Cerebellar nuclear complex (tissue), 1 donor: Measurements from ENCODE around the gene RNF175.
"Not testable (repeated sequence)": the region's sequence is repeated elsewhere in the genome, so short reads cannot be mapped to it uniquely, and the experiment has no call there.

ENCODE experiments used
- DNase-seq, 2 experiments: peaks; one replicate each; lab custom pipeline; 2025; lab: John Stamatoyannopoulos, UW

RNF175 gene

GRCh38 chr4:153683763-153684181, 76.1 kb downstream of the RNF175 start:
- no peak for DNase-seq

GRCh38 chr4:153679486-153679885, 80.3 kb downstream of the RNF175 start:
- no peak for DNase-seq

DNA sequence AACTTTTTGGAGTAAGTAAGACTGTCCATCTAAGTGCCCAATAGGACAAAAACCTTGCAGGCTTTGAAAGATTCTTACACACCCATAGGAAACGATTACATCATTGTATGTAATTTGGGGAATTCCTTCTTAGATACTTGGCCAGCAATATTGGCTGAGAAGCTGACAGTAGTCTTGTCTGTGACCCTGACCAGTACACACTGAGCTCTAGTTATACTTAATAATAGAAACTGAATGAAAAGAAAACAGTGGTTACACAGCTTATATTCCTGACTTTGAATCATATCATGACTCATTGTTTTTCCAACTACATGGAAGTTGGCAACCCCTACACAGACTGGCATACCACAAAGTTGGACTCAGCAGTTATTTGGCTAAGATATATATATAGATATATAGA, 82.8 kb downstream of the RNF175 start:
- DNase-seq, result no peak

DNA sequence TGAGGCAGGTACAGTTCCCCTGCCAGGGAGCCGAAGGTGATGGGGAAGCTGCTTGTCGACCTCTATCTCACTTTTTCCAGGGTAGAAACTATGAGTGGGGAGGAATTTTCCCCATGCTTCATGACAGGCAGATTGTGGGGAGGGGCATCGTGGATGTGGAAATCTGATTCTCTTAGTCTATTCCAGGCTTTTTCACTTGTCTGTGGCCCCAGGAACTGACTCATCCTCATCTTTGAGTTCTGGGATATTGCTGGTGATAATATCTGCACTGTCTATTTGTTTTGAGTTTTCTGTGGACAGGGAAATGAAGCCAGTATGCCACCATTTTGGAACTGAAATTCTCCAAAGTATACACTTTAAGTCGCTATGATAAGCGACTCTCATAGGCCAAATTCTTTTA, 83.3 kb downstream of the RNF175 start:
- DNase-seq, result no peak

- DNase-seq, result no peak
These were observed 90.0 kb downstream of the RNF175 start for GRCh38 chr4:153669838-153670237.

DNA sequence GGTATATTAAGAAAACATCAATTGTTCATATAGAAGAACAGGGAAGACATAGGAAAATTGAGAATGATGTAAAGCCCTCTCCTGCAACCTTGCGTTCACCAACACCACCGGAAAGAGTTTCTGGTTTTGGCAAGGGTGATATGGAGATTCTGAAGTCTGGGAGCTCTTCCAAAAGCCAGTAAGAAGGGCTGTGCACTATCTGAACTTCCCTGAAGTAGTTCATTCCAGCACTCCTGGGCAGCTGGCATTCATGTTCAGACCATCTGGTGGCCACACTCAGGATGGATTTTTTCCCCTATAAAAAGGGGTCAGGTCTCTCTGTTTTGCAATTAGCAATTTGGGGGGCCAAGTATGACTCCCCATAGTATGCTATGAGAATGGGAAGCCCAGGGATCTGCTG, 91.2 kb downstream of the RNF175 start:
- no peak for DNase-seq

GRCh38 chr4:153666505-153666904, 93.3 kb downstream of the RNF175 start:
- DNase-seq, result not testable (repeated sequence)

GRCh38 chr4:153663667-153664066, 96.2 kb downstream of the RNF175 start:
- DNase-seq, result no peak

- no peak for DNase-seq
These were observed 97.9 kb downstream of the RNF175 start for GRCh38 chr4:153661908-153662307.

DNA sequence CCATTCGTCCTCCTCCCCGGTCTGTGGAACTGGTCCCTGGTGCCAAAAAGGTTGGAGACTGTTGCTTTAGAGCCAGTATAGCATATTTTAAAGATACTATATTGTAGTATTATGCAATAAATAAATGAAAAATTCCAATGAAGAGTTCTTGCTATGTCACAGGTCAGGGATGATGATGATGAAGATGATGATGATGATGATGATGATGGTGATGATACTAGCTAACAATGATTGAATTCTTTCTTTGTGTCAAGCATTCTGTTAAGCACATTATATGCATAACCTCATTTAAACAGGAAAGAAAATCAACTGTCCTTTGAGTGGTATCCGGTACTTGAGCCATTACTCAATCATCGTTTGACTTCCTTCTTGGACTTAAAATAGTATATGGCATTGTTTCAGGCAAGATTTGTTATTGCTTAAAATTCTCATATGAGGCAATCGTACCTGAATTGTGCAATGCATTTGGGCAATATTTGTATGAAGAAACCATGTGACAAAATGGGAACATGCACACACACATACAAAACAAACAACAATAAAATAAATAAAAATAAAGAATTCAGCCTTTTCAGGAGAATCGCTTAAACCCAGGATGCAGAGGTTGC, 98.5 kb downstream of the RNF175 start:
- no peak for DNase-seq
